Stimulated activated CD4-positive, alpha-beta T cell treated with anti-CD3 and anti-CD28 coated beads, TNF-alpha, amount 100 ng/mL, for 1 hour (primary cell): ENCODE data around the gene ACTMAP.
"Not testable (repeated sequence)": the region's sequence is repeated elsewhere in the genome, so short reads cannot be mapped to it uniquely, and the experiment has no call there.

Source experiments
- DNase-seq, 3 donors: peaks; one replicate each; pipeline ENCODE4 v3.0.0-alpha.2; 2020; ENCODE audit warnings: low read depth in 3 of 3, low spot score in 1 of 3

ACTMAP gene

DNA sequence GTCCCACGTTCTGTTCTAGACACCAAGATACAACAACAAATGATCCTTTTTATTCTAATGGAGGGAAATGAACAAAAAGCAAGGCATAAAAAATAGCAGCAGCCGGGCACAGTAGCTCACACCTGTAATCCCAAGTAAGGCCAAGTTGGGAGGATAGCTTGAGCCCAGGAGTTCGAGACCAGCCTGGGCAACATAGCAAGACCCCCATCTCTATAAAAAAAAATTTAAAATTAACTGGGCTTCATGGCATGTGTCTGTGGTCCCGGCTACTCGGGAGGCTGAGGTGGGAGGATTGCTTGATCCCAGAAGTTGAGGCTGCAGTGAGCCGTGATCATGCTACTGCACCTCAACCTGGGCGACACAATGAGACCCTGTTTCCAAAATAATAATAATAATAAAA is 26.1 kb upstream of the ACTMAP start:
- no peak for DNase-seq

- DNase-seq = no peak
These were observed 25.4 kb upstream of the ACTMAP start for GRCh38 chr19:40775632-40776022.

DNA sequence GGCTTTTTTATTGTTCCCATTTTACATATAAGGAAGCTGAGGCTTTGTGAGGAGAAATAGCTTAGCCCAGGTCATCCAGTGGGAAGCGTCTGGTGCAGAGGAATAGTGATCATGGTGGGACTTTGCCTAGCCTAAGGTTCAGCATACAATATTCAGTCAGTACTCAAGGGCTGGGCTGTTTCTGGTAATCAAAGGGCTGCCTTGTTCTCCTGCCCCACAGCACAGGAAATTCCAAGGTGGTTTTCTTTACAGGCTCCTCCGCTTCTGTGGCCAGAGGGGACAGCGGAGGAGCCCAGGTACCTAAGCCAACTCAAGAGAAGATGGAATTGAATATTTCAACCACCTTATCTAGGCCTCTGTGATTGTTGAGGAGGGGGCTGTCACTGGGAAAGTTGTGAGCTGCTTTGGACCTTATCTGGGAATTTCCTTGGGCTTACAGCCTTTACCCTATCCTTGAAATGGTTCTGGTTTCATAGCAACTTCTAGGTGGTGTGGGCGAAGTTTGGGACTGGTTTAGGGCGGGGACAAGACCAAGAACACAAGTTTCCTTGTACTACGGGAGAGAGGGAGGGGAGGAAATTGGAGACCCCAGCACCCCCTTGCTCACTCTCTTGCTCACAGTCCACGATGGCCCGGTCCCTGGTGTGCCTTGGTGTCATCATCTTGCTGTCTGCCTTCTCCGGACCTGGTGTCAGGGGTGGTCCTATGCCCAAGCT is 24.8 kb upstream of the ACTMAP start, which contains the start of gene MIA:
Gene MIA (plus strand): TSS at position 606 of the 716 bp plus-strand sequence. CDS start 22 bp downstream, at position 628.
- no peak for DNase-seq

GRCh38 chr19:40771101-40771862 is 21.0 kb upstream of the ACTMAP start:
- not testable (repeated sequence) for DNase-seq

GRCh38 chr19:40768869-40769268 is 18.6 kb upstream of the ACTMAP start:
- no peak for DNase-seq

GRCh38 chr19:40766385-40766784 is 16.1 kb upstream of the ACTMAP start:
- not testable (repeated sequence) for DNase-seq

DNA sequence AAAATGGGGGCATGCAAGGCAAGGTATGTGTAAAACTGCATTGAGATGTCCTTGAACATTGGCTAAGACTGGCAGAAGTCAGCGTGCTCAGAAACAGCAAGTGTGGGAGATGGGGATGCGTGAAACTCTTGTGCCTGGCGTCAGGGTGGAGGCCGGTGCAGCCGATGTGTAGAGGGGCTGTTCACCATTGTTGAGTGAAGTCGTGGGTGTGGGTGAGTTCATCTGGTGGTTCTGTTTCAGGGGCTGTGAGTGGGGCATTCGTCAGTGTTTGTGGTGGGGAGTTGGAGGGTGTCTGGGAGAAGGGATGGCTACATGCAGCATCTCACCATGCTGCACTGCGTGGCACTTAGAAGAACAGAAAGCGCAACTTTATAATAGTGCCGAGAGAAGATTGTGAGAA is 13.7 kb upstream of the ACTMAP start:
- DNase-seq = no peak

DNA sequence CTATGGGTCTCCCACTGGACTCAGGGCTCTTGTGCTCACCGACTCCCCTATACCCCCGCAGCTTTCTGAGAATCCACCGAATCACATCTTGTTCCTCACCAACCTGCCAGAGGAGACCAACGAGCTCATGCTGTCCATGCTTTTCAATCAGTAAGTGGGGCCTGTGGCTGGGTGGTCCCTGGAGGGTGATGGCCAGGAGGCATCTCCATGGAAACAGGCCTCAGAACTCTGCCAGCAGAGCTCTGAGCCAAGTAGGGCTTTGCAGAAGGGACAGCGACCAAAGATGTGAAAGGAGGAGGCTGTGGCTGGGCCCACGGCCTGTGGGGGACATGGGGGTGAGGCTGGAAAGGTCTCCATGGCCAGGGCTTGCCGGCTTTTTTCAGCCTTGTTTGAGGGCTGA is 13.2 kb upstream of the ACTMAP start:
- DNase-seq = no peak

DNA sequence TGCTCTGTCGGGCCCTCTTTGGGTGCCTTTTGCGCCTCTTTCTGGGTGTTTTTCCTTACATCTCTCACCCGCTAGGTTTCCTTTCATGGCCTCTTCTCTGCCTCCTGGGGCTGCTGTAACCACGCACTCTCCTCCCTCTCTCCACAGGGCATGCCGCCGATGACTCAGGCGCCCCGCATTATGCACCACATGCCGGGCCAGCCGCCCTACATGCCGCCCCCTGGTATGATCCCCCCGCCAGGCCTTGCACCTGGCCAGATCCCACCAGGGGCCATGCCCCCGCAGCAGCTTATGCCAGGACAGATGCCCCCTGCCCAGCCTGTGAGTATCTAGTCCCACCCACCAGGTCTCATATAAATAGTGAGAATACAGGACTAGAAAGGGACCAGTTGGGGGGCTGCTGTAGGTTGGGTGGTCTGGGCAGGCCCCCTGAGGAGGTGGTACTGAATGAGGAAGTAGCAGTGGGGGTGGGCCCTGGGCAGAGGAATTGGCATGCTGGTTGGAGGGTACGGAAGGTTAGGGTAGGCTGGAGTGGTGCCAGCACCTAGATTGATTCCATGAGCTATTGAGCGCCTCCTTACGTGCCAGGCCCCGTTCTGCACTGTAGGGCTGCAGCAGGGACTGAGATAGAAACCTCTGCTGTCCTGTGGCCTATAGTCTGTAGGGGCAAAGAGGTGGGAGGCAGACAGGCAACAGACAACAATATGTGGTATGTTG is 12.6 kb upstream of the ACTMAP start:
- DNase-seq = no peak

DNA sequence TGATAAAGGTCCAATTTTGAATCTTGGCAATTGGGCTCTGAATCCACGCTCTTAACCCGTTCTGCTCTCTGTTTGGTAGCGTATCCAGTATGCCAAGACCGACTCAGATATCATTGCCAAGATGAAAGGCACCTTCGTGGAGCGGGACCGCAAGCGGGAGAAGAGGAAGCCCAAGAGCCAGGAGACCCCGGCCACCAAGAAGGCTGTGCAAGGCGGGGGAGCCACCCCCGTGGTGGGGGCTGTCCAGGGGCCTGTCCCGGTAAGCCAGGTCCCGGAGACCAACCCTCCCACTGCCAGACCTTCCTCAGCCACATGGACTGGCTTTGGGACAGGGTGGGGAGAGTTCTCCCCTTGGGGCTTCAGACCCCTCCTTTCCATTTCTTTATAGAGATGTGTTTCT is 9.1 kb upstream of the ACTMAP start:
- no peak for DNase-seq

DNA sequence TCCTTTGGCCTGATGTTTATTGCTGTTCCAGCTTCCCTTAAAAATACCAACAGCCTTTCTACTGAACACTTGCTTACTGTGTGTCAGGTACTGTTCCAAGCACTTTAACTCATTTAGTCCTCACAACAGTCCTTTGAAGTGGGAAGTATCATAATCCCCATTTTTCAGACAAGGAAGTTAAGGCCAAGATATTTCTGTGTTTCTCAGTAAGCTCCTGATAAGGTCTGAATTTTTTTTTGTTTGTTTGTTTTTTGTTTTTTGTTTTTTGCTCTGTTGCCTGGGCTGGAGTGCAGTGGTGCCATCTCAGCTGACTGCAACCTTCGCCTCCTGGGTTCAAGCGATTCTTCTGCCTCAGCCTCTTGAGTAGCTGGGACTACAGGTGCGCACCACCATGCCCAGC is 8.2 kb upstream of the ACTMAP start:
- no peak for DNase-seq

GRCh38 chr19:40756502-40757110 is 6.3 kb upstream of the ACTMAP start:
- no peak for DNase-seq

- no peak for DNase-seq
These were observed 5.5 kb upstream of the ACTMAP start for GRCh38 chr19:40755791-40756190.

GRCh38 chr19:40755248-40755624 is 5.0 kb upstream of the ACTMAP start:
- no peak for DNase-seq

- peak in 1 of 3 donors; percentile 37 for DNase-seq
These were observed 4.5 kb upstream of the ACTMAP start for GRCh38 chr19:40754611-40755247.

GRCh38 chr19:40752257-40752781 is 2.0 kb upstream of the ACTMAP start:
- DNase-seq = no peak

- peak; percentile 84 to 88 (median 85) for DNase-seq
These were observed 729 bp upstream of the ACTMAP start, which contains the start of gene SNRPA for GRCh38 chr19:40750874-40751537. TSS of gene SNRPA (plus strand) at chr19:40751203. CDS start at chr19:40751409, 206 bp downstream.

GRCh38 chr19:40747536-40747935 is 2.7 kb downstream of the ACTMAP start:
- DNase-seq = no peak

GRCh38 chr19:40745402-40745780 is 4.9 kb downstream of the ACTMAP start:
- DNase-seq = no peak
